HG03139 (cell line): ENCODE data around the gene PDAP1.
"Not testable (repeated sequence)": the region's sequence is repeated elsewhere in the genome, so short reads cannot be mapped to it uniquely, and the experiment has no call there.

Source experiments
- ATAC-seq: cut with Tn5 transposase; IDR thresholded peaks from one replicate; pipeline ENCODE4 v1.9.1; 2021; ENCODE audit not compliant: unreplicated experiment

The PDAP1 gene

DNA sequence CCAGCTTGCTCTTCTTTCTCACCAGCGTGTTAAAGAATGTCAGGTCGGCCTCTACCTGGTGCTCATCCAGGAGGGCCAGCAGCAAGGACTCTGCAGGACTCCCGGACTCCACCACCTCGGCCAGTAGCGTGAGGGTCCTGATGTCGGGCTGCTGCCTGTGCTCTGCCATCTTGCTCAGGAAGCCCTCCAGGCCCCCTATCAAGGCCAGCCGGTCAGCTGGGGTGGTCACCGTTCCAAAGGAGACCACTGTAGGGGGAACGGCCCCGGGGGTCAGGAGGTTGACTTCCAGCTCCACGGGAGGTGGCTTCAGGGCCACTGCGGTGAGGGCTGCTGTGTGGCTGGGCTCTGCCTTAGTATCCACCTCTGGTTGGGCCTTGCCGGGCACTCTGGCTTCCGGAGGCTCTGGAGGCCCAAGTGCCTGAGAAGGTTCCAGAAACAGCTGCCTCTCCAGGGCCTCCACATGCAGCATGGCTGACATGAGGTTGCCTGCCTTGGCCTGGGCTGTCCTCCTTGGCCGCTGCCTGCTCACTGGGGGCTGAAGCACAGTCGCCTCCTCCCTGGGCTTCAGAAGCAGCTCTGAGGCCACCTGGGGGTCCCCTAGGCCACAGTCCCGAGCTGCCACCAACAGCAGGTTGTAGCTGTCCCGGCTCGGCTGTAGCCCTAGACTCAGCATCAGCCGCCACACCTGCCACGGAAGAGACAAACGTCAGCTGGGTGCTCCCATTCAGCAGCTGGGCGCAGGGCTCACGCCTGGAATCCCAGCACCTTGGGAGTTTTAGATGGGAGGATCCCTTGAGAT is 16.7 kb upstream of the PDAP1 start:
- ATAC-seq, result no peak

DNA sequence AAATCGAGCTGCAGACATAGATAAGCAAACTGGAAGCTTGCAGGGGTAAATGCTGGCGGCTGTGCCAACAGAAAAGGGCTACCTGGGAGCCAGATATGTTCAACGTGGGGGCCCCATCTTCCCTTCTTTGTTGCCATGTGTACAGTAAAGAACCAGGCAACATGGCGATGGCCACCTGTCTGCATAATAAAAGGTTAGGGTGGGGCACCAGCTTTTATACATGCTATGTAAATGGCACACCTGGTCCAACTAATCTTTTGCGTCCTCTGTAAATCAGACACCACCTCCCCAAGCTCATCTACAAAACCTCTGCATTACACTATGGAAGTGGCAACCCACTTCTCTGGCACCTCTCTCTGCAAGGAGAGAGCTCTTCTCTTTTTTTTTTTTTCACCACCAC is 14.2 kb upstream of the PDAP1 start:
- no peak for ATAC-seq

DNA sequence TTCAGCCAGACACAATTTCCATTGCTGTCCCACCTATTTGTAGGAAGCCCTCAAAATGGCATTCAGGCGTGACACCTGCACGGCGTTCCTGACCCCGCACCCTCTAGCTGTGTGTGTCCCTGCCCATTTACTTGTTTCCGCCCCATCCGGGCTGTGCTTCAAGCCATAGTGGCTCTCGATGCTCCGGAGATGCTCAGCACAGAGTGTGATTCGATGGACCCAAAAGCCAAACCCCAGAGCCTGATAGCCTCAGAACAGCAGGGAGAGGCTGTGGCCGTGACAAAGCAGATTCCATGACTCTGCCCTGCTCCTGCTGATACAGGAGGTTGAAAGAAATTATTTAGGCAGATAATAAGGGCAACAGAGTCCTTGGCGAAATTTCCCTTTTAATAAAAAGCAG is 13.8 kb upstream of the PDAP1 start:
- no peak for ATAC-seq

GRCh38 chr7:99420986-99421385 is 12.6 kb upstream of the PDAP1 start:
- no peak for ATAC-seq

DNA sequence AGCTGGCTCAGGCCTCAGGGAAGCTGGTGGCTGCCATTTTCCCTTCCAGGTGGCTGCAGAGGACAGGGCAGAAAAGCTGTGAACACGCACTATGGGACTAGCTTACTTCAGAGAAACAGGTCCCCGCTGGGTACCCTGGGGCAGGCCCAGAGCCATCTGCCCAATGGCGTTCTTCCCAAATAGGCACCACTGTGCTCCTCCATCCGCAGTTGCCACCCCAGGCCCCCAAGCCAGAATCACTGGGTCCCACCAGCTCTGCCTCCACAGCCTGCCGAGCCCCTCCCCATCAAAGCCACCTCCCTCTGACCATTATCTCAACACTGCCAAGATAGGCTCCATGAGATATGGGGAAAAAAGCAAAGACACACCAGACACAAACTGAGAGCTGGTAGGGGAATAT is 11.8 kb upstream of the PDAP1 start:
- no peak for ATAC-seq

DNA sequence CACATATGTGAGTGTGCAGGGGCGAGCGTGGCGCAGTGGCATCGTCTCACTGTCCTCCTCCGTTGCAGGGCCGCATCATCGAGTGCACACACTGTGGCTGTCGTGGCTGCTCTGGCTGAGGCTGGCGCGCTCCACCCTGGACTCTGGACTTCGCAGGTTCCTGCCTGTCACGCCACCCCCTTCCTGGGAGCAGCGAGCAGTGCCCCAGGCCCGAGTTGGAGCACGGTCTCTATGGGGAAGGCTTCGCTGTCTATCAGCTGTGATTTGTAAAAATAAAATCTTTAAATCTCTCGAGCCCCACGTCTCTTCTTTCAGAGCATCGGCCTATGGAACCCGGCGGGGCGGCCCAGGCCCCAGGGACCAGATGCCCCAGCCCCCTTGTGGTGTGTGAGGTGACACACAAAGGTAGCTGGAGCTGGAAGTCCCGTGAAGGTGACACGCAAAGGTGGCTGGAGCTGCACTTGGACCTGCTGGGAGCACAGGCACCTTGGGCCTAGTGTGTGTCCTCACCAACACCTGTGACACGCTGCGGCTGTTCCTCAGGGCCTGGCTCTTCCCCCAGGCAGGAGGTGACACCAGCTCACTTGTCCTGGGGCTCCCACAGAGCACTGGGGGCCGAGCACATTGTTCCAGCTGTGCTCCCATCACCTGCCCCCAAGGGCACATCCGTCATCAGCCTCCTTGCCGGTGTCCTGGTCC is 11.1 kb upstream of the PDAP1 start:
- ATAC-seq, result no peak

GRCh38 chr7:99418260-99418659 is 9.9 kb upstream of the PDAP1 start:
- ATAC-seq, result no peak

GRCh38 chr7:99415513-99416127 is 7.2 kb upstream of the PDAP1 start:
- not testable (repeated sequence) for ATAC-seq

- ATAC-seq, result no peak
Measured at GRCh38 chr7:99410635-99411034, 2.2 kb upstream of the PDAP1 start.

DNA sequence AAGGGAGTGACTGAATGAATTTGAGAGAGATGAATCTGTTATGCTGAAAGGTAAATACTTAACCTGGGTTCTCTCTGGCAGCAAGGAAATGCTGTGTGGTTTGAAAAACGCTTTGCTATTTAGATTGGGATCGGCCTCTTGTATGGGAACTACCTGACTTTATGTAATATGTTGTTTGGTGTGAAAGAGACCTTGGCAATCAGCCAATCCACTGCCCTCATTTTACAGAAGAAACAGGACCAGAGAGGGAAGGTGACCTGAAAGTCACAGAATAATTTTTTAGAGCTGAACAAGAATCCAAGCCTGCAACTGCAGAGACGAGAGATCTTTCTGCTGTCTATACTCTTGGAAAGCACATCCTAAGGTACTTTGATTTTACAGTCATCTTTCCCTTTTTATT is 1.4 kb upstream of the PDAP1 start:
- ATAC-seq, result no peak

DNA sequence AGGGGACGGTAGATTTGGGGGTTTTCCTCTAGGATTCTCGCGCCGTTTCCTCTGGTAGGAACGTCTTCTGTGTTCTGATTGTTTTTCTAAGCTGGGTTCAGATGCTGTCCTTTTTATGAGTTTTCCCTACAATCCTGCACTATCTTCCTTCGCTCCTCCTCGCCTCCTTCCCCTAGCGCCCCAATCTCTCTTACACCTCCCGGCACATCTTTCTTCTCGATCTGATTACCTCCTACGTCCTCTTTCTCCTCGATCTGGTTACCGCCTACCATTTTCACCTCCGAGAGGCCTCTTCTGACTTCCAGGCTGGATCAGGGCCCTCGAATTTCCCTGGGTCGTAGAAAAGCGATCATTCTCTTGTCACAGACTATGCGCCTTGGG is 785 bp upstream of the PDAP1 start:
- ATAC-seq, result peak; percentile 18

GRCh38 chr7:99407872-99408378 is 472 bp downstream of the PDAP1 start:
- ATAC-seq, result no peak

- no peak for ATAC-seq
Measured at GRCh38 chr7:99406557-99406956, 1.8 kb downstream of the PDAP1 start.

- no peak for ATAC-seq
Measured at GRCh38 chr7:99404977-99405320, 3.4 kb downstream of the PDAP1 start.

GRCh38 chr7:99404235-99404976 is 4.0 kb downstream of the PDAP1 start:
- ATAC-seq, result no peak

- ATAC-seq, result no peak
Measured at GRCh38 chr7:99403764-99404163, 4.6 kb downstream of the PDAP1 start.

DNA sequence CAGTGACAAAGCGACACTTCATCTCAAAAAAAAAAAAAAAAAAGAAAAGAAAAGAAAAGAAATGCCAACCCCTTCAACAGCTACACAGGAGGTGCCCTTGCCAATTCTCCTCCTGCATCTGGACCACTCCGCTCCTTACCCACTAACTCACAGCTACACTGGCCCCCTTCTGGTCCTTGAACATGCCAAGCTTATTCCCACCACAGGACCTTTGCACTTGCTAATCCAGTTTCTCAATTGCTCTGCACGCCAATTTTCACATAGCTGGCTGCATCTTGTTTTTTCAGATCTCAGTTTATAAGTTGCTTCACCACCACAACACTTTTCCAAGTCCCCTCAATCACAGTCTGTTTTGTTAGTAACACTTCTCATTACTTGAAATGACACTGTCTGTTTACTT is 5.5 kb downstream of the PDAP1 start:
- no peak for ATAC-seq

- no peak for ATAC-seq
Measured at GRCh38 chr7:99399597-99399996, 8.8 kb downstream of the PDAP1 start.

DNA sequence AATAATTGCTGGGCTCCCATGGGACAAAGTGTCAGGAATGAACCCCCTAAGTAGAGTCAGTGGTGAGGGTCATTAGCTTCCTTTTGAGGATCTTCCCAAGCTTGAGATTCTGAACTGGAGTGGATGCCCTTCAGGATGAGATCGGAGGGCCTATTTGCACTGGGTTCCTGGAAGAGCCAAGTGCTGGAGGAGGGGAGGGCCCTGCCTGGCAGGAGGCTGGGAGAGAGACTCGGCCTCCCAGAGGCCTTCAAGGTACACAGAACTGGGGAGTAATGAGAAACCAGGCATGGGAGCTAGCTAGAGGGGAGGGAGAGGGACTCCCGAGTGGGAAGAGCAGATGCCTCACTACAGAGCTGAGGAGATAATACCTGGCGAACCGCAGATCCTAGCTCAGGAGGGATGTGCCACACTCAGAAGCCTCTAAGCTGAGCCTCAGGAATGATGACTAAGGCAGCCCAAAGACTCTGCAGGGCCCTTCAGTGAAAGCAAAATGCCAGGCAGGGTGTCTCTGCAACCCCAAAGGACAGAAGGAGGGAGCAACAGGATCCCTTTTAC is 9.4 kb downstream of the PDAP1 start:
- ATAC-seq, result no peak

- ATAC-seq, result no peak
Measured at GRCh38 chr7:99397297-99397983, 11.0 kb downstream of the PDAP1 start.
